Activated CD4-positive, alpha-beta T cell treated with anti-CD3 and anti-CD28 coated beads, Interleukin-2, amount 50 U/mL, for 4 hours (primary cell): Measurements from ENCODE around the gene SEMA4C.

Experiments
- DNase-seq, 2 experiments: peaks; one replicate each; pipeline ENCODE4 v3.0.0-alpha.2; 2020

The SEMA4C gene

DNA sequence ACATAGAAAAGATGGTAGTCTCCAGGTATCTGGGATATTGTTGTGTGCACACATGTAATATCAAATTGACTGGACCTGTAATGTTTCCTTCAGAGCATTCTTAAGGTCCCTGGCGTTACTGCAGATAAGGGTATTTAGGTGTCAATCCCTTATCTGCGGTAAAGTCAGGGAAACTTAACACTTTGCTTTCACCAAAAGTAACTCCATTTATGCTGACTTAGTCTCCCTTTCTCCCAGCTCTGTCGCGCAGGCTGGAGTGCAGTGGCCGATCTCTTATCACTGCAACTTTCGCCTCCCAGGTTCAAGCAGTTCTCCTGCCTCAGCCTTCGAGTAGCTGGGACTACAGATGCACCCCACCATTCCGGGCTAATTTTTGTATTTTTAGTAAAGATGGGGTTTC, 52.0 kb downstream of the SEMA4C start:
- DNase-seq, result no peak

DNA sequence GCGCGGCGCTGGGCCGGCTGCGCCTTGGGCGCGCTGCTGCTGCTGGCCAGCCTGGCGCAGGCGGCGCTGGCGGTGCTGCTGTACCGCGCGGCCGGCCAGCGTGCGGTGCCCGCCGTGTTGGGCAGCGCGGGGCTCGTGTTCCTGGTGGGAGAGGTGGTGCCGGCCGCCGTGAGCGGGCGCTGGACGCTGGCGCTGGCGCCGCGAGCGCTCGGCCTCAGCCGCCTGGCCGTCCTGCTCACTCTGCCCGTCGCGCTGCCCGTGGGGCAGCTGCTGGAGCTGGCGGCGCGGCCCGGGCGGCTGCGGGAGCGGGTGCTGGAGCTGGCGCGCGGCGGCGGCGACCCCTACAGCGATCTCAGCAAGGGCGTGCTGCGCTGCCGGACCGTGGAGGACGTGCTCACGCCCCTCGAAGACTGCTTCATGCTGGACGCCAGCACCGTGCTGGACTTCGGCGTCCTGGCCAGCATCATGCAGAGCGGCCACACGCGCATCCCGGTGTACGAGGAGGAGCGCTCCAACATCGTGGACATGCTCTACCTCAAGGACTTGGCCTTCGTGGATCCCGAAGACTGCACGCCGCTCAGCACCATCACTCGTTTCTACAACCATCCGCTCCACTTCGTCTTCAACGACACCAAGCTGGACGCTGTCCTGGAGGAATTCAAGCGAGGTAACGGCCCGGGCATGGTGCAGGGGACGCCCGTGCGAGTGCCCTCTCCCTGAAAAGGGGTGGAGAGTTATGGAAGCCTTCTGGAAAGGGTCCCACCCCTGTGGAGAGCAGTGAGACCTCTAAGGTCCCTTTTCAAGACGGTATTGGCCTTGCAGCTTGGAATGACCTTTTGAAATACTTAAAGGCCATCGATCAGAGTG, 52.8 kb downstream of the SEMA4C start:
- DNase-seq, result no peak

GRCh38 chr2:96816127-96816835, 53.6 kb downstream of the SEMA4C start, which contains the start of gene CNNM3:
Gene CNNM3 (plus strand): TSS chr2:96816268. CDS start chr2:96816278, 10 bp downstream.
- peak; percentile 93 to 94 for DNase-seq

DNA sequence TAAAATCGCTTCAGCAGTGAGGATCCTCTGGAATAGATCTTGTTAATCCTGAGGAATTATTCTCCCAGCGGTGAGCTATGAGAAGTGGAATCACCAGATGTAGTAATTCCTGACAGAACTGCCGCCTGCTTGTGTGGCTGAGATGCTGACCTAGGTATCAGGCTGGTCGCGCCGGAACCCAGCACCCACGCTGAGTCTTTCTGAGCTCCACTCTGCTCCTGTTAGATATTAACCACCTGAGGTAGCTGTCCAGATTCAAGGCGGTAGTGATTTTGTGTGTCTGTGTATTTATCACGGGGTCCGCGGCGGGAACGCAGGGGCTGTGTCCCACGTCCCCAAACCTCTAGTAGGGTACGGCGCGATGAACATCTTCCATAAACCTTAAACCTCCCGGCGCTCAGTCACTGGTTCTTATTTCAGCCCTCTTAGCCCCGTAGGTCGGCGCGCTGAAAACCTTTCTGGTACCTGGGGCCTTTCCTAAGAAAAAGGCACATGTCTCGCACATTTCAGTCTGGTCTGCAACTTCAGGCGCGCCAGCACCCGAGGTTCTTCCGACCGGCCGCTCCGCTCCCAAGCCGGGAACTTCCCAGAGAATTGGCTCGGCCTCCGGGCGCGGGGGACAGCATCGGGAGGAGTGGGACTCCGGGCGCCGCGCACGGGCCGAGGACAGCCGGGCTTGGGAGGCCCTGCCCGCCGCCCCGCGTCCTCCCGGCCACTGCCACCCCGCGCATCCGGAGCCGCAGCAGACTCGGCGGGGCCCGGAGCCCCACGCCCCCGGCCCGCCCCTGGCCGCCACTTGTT, 54.4 kb downstream of the SEMA4C start:
- DNase-seq, result peak; percentile 18

GRCh38 chr2:96813656-96814055, 56.2 kb downstream of the SEMA4C start:
- no peak for DNase-seq

GRCh38 chr2:96811917-96812316, 58.0 kb downstream of the SEMA4C start:
- no peak for DNase-seq

GRCh38 chr2:96810783-96811192, 59.1 kb downstream of the SEMA4C start:
- no peak for DNase-seq

GRCh38 chr2:96809951-96810782, 59.7 kb downstream of the SEMA4C start:
- no peak for DNase-seq
